Measurements from ENCODE around the gene TMEM217.
"Not testable (repeated sequence)": the region's sequence is repeated elsewhere in the genome, so short reads cannot be mapped to it uniquely, and the experiment has no call there.

Gene TMEM217

GRCh38 chr6:37257634-37258404 is at the start of gene TMEM217, which contains the start of gene TBC1D22B:
TSS of gene TMEM217 (minus strand) at chr6:37258144. CDS start at chr6:37219030, 39,114 bp downstream.
TSS of gene TBC1D22B (plus strand) at chr6:37257772. CDS start at chr6:37257918, 146 bp downstream.
- FAIRE-seq = peak; percentile 99
- peak; percentile 99 for DNase-seq (ENCODE audit: insufficient read length, low spot score)

- not testable (repeated sequence) for FAIRE-seq; DNase-seq (ENCODE audit: insufficient read length, low spot score)
These were observed 49.5 kb upstream of the TMEM217 start for GRCh38 chr6:37307484-37307883.

- no peak for FAIRE-seq
- DNase-seq (ENCODE audit: insufficient read length, low spot score) = no peak
These were observed 48.8 kb upstream of the TMEM217 start for GRCh38 chr6:37306624-37307222.

- DNase-seq (ENCODE audit: insufficient read length, low spot score) = no peak
- FAIRE-seq = no peak
These were observed 48.0 kb upstream of the TMEM217 start for GRCh38 chr6:37305841-37306425.

- DNase-seq (ENCODE audit: insufficient read length, low spot score) = no peak
- FAIRE-seq = no peak
These were observed 46.8 kb upstream of the TMEM217 start for GRCh38 chr6:37304766-37305165.

GRCh38 chr6:37303891-37304503 is 46.1 kb upstream of the TMEM217 start:
- DNase-seq (ENCODE audit: insufficient read length, low spot score) = peak; percentile 44
- no peak for FAIRE-seq

GRCh38 chr6:37303091-37303660 is 45.2 kb upstream of the TMEM217 start:
- DNase-seq (ENCODE audit: insufficient read length, low spot score) (no peak), FAIRE-seq (no peak)

GRCh38 chr6:37302086-37302686 is 44.2 kb upstream of the TMEM217 start:
- FAIRE-seq (no peak), DNase-seq (ENCODE audit: insufficient read length, low spot score) (no peak)

GRCh38 chr6:37299990-37300389 is 42.0 kb upstream of the TMEM217 start:
- no peak for FAIRE-seq
- no peak for DNase-seq (ENCODE audit: insufficient read length, low spot score)

GRCh38 chr6:37298958-37299357 is 41.0 kb upstream of the TMEM217 start:
- no peak for FAIRE-seq
- DNase-seq (ENCODE audit: insufficient read length, low spot score) = no peak

- FAIRE-seq; DNase-seq (ENCODE audit: insufficient read length, low spot score): not testable (repeated sequence)
These were observed 39.7 kb upstream of the TMEM217 start for GRCh38 chr6:37297637-37298036.

GRCh38 chr6:37293426-37293825 is 35.5 kb upstream of the TMEM217 start:
- DNase-seq (ENCODE audit: insufficient read length, low spot score) (no peak), FAIRE-seq (no peak)

GRCh38 chr6:37289931-37290330 is 32.0 kb upstream of the TMEM217 start:
- no peak for DNase-seq (ENCODE audit: insufficient read length, low spot score)
- no peak for FAIRE-seq

GRCh38 chr6:37288247-37288646 is 30.3 kb upstream of the TMEM217 start:
- no peak for FAIRE-seq
- no peak for DNase-seq (ENCODE audit: insufficient read length, low spot score)

GRCh38 chr6:37287519-37288157 is 29.7 kb upstream of the TMEM217 start:
- FAIRE-seq (no peak), DNase-seq (ENCODE audit: insufficient read length, low spot score) (no peak)

GRCh38 chr6:37285861-37286311 is 27.9 kb upstream of the TMEM217 start:
- FAIRE-seq = no peak
- no peak for DNase-seq (ENCODE audit: insufficient read length, low spot score)

- DNase-seq (ENCODE audit: insufficient read length, low spot score) (no peak), FAIRE-seq (peak; percentile 40)
These were observed 26.8 kb upstream of the TMEM217 start for GRCh38 chr6:37284781-37285180.

GRCh38 chr6:37283671-37284151 is 25.8 kb upstream of the TMEM217 start:
- DNase-seq (ENCODE audit: insufficient read length, low spot score) = no peak
- FAIRE-seq = no peak

- FAIRE-seq (no peak), DNase-seq (ENCODE audit: insufficient read length, low spot score) (no peak)
These were observed 25.3 kb upstream of the TMEM217 start for GRCh38 chr6:37283268-37283667.

GRCh38 chr6:37282371-37282770 is 24.4 kb upstream of the TMEM217 start:
- DNase-seq (ENCODE audit: insufficient read length, low spot score) = no peak
- FAIRE-seq = no peak
